ENCODE data around the gene ASXL1. TPM values are rescaled to one million over a fixed set of nuclear protein-coding genes. Genes with fewer than 3 reads are reported as not detected.

The ASXL1 gene
- polyA plus RNA-seq, 1 of the 3 experiments (the other 2 are of a cell fraction), result 36.6 TPM

GRCh38 chr20:32362901-32363364, 4.8 kb downstream of the ASXL1 start:
- H3F3A ChIP-seq (replicated peaks; ENCODE audit: insufficient read depth), result peaks cover 17% of the 10 kb centered on the region
- no peaks in the 10 kb centered on the region for H3K27me3 ChIP-seq (ENCODE audit: insufficient read depth)
- no peak for TF ChIP-seq MAX (IDR thresholded peaks at IDR 0.05; ENCODE audit: low read depth)
- TF ChIP-seq FOSL2 (IDR thresholded peaks at IDR 0.05; ENCODE audit: borderline replicate concordance, low read depth), result no peak
- TF ChIP-seq CHD2 (IDR thresholded peaks at IDR 0.05; ENCODE audit: low read length, partially characterized antibody), result no peak
- TF ChIP-seq TCF12 (IDR thresholded peaks at IDR 0.05), result no peak
- TF ChIP-seq IRF3 (IDR thresholded peaks at IDR 0.05; ENCODE audit: low read depth, low read length), result no peak
- TF ChIP-seq JUND (IDR thresholded peaks at IDR 0.05), result no peak
- no peak for TF ChIP-seq NFIC (IDR thresholded peaks at IDR 0.05; ENCODE audit: borderline replicate concordance)
- TF ChIP-seq GATA2 (CRISPR knock-in tag; IDR thresholded peaks at IDR 0.05), result no peak
- no peak for TF ChIP-seq YY1 (IDR thresholded peaks at IDR 0.05; ENCODE audit: low read depth)
- no peak for TF ChIP-seq NRF1 (IDR thresholded peaks at IDR 0.05; ENCODE audit: low read depth, low read length)
- TF ChIP-seq CTCF (IDR thresholded peaks at IDR 0.05), result no peak
- no peak for TF ChIP-seq EZH2phosphoT487 (IDR thresholded peaks at IDR 0.05; ENCODE audit: borderline replicate concordance, low read depth)
- no peak for TF ChIP-seq ELF1 (IDR thresholded peaks at IDR 0.05)
- no peak for TF ChIP-seq MEF2A (IDR thresholded peaks at IDR 0.05; ENCODE audit: borderline replicate concordance, low read depth)
- no peak for TF ChIP-seq RFX5 (IDR thresholded peaks at IDR 0.05; ENCODE audit: low read length)
- no peak for TF ChIP-seq MXI1 (IDR thresholded peaks at IDR 0.05; ENCODE audit: low read depth, low read length)
- peaks cover 90% of the 10 kb centered on the region for H4K20me1 ChIP-seq (ENCODE audit: insufficient read depth)
- H3K4me3 ChIP-seq (ENCODE audit: low read depth in 2 of 2, low read length in 1 of 2), result no peak overlapping the region
- peaks cover 11 to 21% of the 10 kb centered on the region in 2 experiments; a peak in 3 of 4 replicates for H3K4me1 ChIP-seq (ENCODE audit: control insufficient read depth in 1 of 2, insufficient read depth in 2 of 2, low read depth in 1 of 2, low read length in 1 of 2)
- peaks cover 92% of the 10 kb centered on the region for H3K79me2 ChIP-seq (ENCODE audit: insufficient read depth)
- WGBS (ENCODE audit: low lambda C conversion rate), result 56% methylated on average over 4 of the region's 4 CpGs
- H3K4me2 ChIP-seq, result peak overlapping the region; percentile 32; the same call in 1 of the 2 replicates
- peaks cover 5% of the 10 kb centered on the region in 2 experiments for H3K36me3 ChIP-seq (replicated peaks in 1 of 2; ENCODE audit: control insufficient read depth in 1 of 2, insufficient read depth in 2 of 2, low read length in 1 of 2)
- H3K27ac ChIP-seq (ENCODE audit: low read depth in 2 of 2, low read length in 1 of 2), result peak overlapping the region in 1 of 2 experiments; percentile 23; a peak in 2 of 4 replicates
- POLR2A ChIA-PET, result interaction anchor here (0.6 to 0.7 kb wide), 2 partner anchors 91 to 95 kb away, joined by 3 read pairs; no protein-coding TSS in a partner anchor
- no peaks in the 10 kb centered on the region for H3K9me2 ChIP-seq
- H3K9ac ChIP-seq, result no peak overlapping the region
- no peaks in the 10 kb centered on the region for H3K9me3 ChIP-seq
- H2AFZ ChIP-seq (ENCODE audit: low read depth), result no peak overlapping the region
- CTCF ChIA-PET, result interaction anchor here (1.4 to 1.6 kb wide), 2 partner anchors 33 to 94 kb away, joined by 3 to 5 read pairs; no protein-coding TSS in a partner anchor
- DNase-seq, result no peak
